Measurements from ENCODE around the gene RAI14.

The RAI14 gene
- 4.5 to 83.2 (median 24.4) reads per million in 18 experiments for total RNA-seq

GRCh38 chr5:34656001-34656699, at the start of gene RAI14:
TSS of gene RAI14 (plus strand) at chr5:34656328. CDS start at chr5:34686920, 30,592 bp downstream.
- DNase-seq = peak; percentile 6 to 32

- no peak for DNase-seq
Measured at GRCh38 chr5:34608368-34608767, 47.8 kb upstream of the RAI14 start.

- DNase-seq = no peak
Measured at GRCh38 chr5:34608859-34609648, 47.1 kb upstream of the RAI14 start.

GRCh38 chr5:34609951-34610441, 46.1 kb upstream of the RAI14 start:
- DNase-seq = no peak

GRCh38 chr5:34610546-34610945, 45.6 kb upstream of the RAI14 start:
- DNase-seq = no peak

- no peak for DNase-seq
Measured at GRCh38 chr5:34611464-34612415, 44.4 kb upstream of the RAI14 start.

- DNase-seq = no peak
Measured at GRCh38 chr5:34616651-34617050, 39.5 kb upstream of the RAI14 start.

GRCh38 chr5:34618371-34619065, 37.6 kb upstream of the RAI14 start:
- no peak for DNase-seq

- DNase-seq = no peak
Measured at GRCh38 chr5:34620185-34620584, 35.9 kb upstream of the RAI14 start.

- no peak for DNase-seq
Measured at GRCh38 chr5:34621277-34622097, 34.6 kb upstream of the RAI14 start.

- no peak for DNase-seq
Measured at GRCh38 chr5:34622098-34622400, 34.1 kb upstream of the RAI14 start.

- no peak for DNase-seq
Measured at GRCh38 chr5:34624691-34625090, 31.4 kb upstream of the RAI14 start.

GRCh38 chr5:34625246-34625645, 30.9 kb upstream of the RAI14 start:
- no peak for DNase-seq

- no peak for DNase-seq
Measured at GRCh38 chr5:34626036-34626435, 30.1 kb upstream of the RAI14 start.

GRCh38 chr5:34626751-34627150, 29.4 kb upstream of the RAI14 start:
- DNase-seq = no peak

- DNase-seq = no peak
Measured at GRCh38 chr5:34627794-34628193, 28.3 kb upstream of the RAI14 start.

- DNase-seq = no peak
Measured at GRCh38 chr5:34628373-34628772, 27.8 kb upstream of the RAI14 start.

- no peak for DNase-seq
Measured at GRCh38 chr5:34630596-34630995, 25.5 kb upstream of the RAI14 start.

- no peak for DNase-seq
Measured at GRCh38 chr5:34632807-34633422, 23.2 kb upstream of the RAI14 start.

GRCh38 chr5:34639852-34640626, 16.1 kb upstream of the RAI14 start:
- no peak for DNase-seq

Data from inflammatory macrophage (primary cell).